ENCODE results near the gene HIP1R.
"Not testable (repeated sequence)": the region's sequence is repeated elsewhere in the genome, so short reads cannot be mapped to it uniquely, and the experiment has no call there.

Gene HIP1R, protein sequence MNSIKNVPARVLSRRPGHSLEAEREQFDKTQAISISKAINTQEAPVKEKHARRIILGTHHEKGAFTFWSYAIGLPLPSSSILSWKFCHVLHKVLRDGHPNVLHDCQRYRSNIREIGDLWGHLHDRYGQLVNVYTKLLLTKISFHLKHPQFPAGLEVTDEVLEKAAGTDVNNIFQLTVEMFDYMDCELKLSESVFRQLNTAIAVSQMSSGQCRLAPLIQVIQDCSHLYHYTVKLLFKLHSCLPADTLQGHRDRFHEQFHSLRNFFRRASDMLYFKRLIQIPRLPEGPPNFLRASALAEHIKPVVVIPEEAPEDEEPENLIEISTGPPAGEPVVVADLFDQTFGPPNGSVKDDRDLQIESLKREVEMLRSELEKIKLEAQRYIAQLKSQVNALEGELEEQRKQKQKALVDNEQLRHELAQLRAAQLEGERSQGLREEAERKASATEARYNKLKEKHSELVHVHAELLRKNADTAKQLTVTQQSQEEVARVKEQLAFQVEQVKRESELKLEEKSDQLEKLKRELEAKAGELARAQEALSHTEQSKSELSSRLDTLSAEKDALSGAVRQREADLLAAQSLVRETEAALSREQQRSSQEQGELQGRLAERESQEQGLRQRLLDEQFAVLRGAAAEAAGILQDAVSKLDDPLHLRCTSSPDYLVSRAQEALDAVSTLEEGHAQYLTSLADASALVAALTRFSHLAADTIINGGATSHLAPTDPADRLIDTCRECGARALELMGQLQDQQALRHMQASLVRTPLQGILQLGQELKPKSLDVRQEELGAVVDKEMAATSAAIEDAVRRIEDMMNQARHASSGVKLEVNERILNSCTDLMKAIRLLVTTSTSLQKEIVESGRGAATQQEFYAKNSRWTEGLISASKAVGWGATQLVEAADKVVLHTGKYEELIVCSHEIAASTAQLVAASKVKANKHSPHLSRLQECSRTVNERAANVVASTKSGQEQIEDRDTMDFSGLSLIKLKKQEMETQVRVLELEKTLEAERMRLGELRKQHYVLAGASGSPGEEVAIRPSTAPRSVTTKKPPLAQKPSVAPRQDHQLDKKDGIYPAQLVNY
- 47.9 to 211 (median 97.9) reads per million in 9 experiments for total RNA-seq

- H3K4me3 Mint-ChIP-seq, result peak within 1 kb of the TSS; percentile 94 to 95
- peaks cover 5 to 10% of the 10 kb centered on the region in 2 donors for H3K27me3 Mint-ChIP-seq
- peak; percentile 27 to 43 (median 31) for DNase-seq
Observed at GRCh38 chr12:122834921-122835749, at the start of gene HIP1R. Gene HIP1R (plus strand): TSS chr12:122835457. CDS start chr12:122835551, 94 bp downstream.

GRCh38 chr12:122785503-122785902 is 49.8 kb upstream of the HIP1R start:
- H3K4me3 Mint-ChIP-seq, result no peak overlapping the region
- ATAC-seq (replicated peaks) (no peak), DNase-seq (no peak)
- no peaks in the 10 kb centered on the region for H3K4me1 Mint-ChIP-seq (ENCODE audit: low read depth in 2 of 2)
- H3K36me3 Mint-ChIP-seq (ENCODE audit: insufficient read depth), result no peaks in the 10 kb centered on the region
- H3K27ac Mint-ChIP-seq, result no peak overlapping the region
- H3K9me3 Mint-ChIP-seq, result no peaks in the 10 kb centered on the region
- H3K27me3 Mint-ChIP-seq, result no peaks in the 10 kb centered on the region

More at GRCh38 chr12:122834921-122835749, at the start of gene HIP1R:
- Mint-ChIP-seq H3K27ac (peak within 1 kb of the TSS; percentile 94 to 95), H3K4me1 (ENCODE audit: low read depth in 2 of 2) (peaks cover 29 to 36% of the 10 kb centered on the region in 2 donors), H3K9me3 (no peaks in the 10 kb centered on the region), H3K36me3 (ENCODE audit: insufficient read depth) (peaks cover 15% of the 10 kb centered on the region)
- peak; percentile 52 for ATAC-seq (replicated peaks)

- Mint-ChIP-seq H3K4me3 (no peak overlapping the region), H3K9me3 (no peaks in the 10 kb centered on the region), H3K36me3 (ENCODE audit: insufficient read depth) (no peaks in the 10 kb centered on the region), H3K4me1 (ENCODE audit: low read depth in 2 of 2) (no peaks in the 10 kb centered on the region), H3K27me3 (no peaks in the 10 kb centered on the region), H3K27ac (no peak overlapping the region)
- DNase-seq, result no peak
- no peak for ATAC-seq (replicated peaks)
Observed at GRCh38 chr12:122788387-122788786, 46.9 kb upstream of the HIP1R start.

- DNase-seq, result no peak
- no peaks in the 10 kb centered on the region for H3K9me3 Mint-ChIP-seq
- H3K4me1 Mint-ChIP-seq (ENCODE audit: low read depth in 2 of 2), result peaks cover 0 to 5% of the 10 kb centered on the region in 2 donors
- ATAC-seq (replicated peaks), result no peak
- H3K36me3 Mint-ChIP-seq (ENCODE audit: insufficient read depth), result no peaks in the 10 kb centered on the region
- H3K27me3 Mint-ChIP-seq, result no peaks in the 10 kb centered on the region
- H3K4me3 Mint-ChIP-seq, result no peak overlapping the region
- no peak overlapping the region for H3K27ac Mint-ChIP-seq
Observed at GRCh38 chr12:122789637-122790036, 45.6 kb upstream of the HIP1R start.

- Mint-ChIP-seq H3K36me3 (ENCODE audit: insufficient read depth) (no peaks in the 10 kb centered on the region), H3K27ac (no peak overlapping the region), H3K9me3 (no peaks in the 10 kb centered on the region), H3K4me3 (no peak overlapping the region), H3K27me3 (no peaks in the 10 kb centered on the region), H3K4me1 (ENCODE audit: low read depth in 2 of 2) (peaks cover 0 to 5% of the 10 kb centered on the region in 2 donors)
- ATAC-seq (replicated peaks) (no peak), DNase-seq (no peak)
Observed at GRCh38 chr12:122790393-122791075, 44.7 kb upstream of the HIP1R start.

GRCh38 chr12:122793685-122794106 is 41.6 kb upstream of the HIP1R start:
- H3K27ac Mint-ChIP-seq, result no peak overlapping the region

DNA sequence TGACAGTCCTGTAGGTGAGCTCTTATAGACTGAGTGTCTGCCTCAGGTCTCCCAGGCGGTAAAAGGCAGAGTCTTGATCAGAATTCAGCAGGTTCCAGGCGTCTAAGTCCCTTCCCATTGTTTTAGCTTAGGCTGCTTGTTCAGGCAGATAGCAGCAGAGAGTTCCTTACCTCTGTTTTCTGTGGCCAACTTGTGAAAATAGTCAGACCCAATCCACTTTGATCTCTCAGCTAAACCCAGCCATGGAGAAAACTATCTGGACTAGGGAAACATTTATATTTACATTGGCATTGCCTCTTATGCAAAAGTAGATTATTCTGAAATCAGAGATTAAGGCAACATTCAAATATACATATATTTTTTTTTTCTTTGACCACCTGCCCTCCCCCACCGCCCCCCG is 39.5 kb upstream of the HIP1R start:
- Mint-ChIP-seq H3K9me3 (no peaks in the 10 kb centered on the region), H3K4me3 (no peak overlapping the region), H3K36me3 (ENCODE audit: insufficient read depth) (no peaks in the 10 kb centered on the region), H3K27ac (no peak overlapping the region), H3K4me1 (ENCODE audit: low read depth in 2 of 2) (peaks cover 0 to 5% of the 10 kb centered on the region in 2 donors), H3K27me3 (no peaks in the 10 kb centered on the region)
- DNase-seq, result no peak
- ATAC-seq (replicated peaks), result no peak

More at GRCh38 chr12:122793685-122794106, 41.6 kb upstream of the HIP1R start:
- peak; percentile 65 for ATAC-seq (replicated peaks)
- no peaks in the 10 kb centered on the region for H3K27me3 Mint-ChIP-seq
- peak; percentile 12 to 22 (median 21) for DNase-seq
- no peaks in the 10 kb centered on the region for H3K9me3 Mint-ChIP-seq
- no peak overlapping the region for H3K4me3 Mint-ChIP-seq
- no peaks in the 10 kb centered on the region for H3K36me3 Mint-ChIP-seq (ENCODE audit: insufficient read depth)
- peaks cover 0 to 5% of the 10 kb centered on the region in 2 donors for H3K4me1 Mint-ChIP-seq (ENCODE audit: low read depth in 2 of 2)

GRCh38 chr12:122799641-122800243 is 35.5 kb upstream of the HIP1R start:
- DNase-seq, result no peak
- H3K4me1 Mint-ChIP-seq (ENCODE audit: low read depth in 2 of 2), result no peaks in the 10 kb centered on the region
- no peak for ATAC-seq (replicated peaks)
- no peak overlapping the region for H3K4me3 Mint-ChIP-seq
- no peaks in the 10 kb centered on the region for H3K9me3 Mint-ChIP-seq
- H3K27ac Mint-ChIP-seq, result no peak overlapping the region
- H3K36me3 Mint-ChIP-seq (ENCODE audit: insufficient read depth), result no peaks in the 10 kb centered on the region
- no peaks in the 10 kb centered on the region for H3K27me3 Mint-ChIP-seq

DNA sequence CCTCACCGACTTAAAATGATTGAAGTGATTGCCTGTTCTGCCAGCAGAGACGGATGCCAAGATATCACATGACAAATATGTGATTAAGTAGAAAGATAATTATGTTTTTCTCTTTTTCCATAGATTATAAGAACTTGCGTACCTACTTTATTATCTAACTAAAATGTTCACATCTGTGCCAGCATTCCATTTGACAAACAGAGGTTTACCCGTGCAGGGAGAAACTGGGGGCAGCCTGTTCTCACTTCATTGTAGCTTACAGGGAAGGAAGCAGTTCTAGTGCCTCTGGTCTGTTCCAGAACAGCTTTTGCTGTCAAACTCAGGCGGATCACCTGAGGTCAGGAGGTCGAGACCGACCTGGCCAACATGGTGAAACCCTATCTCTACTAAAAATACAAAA is 31.3 kb upstream of the HIP1R start:
- Mint-ChIP-seq H3K4me1 (ENCODE audit: low read depth in 2 of 2) (no peaks in the 10 kb centered on the region), H3K4me3 (no peak overlapping the region), H3K27me3 (no peaks in the 10 kb centered on the region), H3K36me3 (ENCODE audit: insufficient read depth) (no peaks in the 10 kb centered on the region), H3K27ac (no peak overlapping the region), H3K9me3 (no peaks in the 10 kb centered on the region)
- DNase-seq (no peak), ATAC-seq (replicated peaks) (no peak)

- H3K36me3 Mint-ChIP-seq (ENCODE audit: insufficient read depth); H3K4me1 Mint-ChIP-seq (ENCODE audit: low read depth in 2 of 2); H3K27me3 Mint-ChIP-seq; H3K4me3 Mint-ChIP-seq; DNase-seq; H3K27ac Mint-ChIP-seq; ATAC-seq (replicated peaks); H3K9me3 Mint-ChIP-seq: not testable (repeated sequence)
Observed at GRCh38 chr12:122804957-122805356, 30.3 kb upstream of the HIP1R start.

- ATAC-seq (replicated peaks) (no peak), DNase-seq (no peak)
- no peaks in the 10 kb centered on the region for H3K36me3 Mint-ChIP-seq (ENCODE audit: insufficient read depth)
- H3K9me3 Mint-ChIP-seq, result no peaks in the 10 kb centered on the region
- no peaks in the 10 kb centered on the region for H3K4me1 Mint-ChIP-seq (ENCODE audit: low read depth in 2 of 2)
- H3K4me3 Mint-ChIP-seq, result no peak overlapping the region
- no peak overlapping the region for H3K27ac Mint-ChIP-seq
- no peaks in the 10 kb centered on the region for H3K27me3 Mint-ChIP-seq
Observed at GRCh38 chr12:122807651-122808050, 27.6 kb upstream of the HIP1R start.

DNA sequence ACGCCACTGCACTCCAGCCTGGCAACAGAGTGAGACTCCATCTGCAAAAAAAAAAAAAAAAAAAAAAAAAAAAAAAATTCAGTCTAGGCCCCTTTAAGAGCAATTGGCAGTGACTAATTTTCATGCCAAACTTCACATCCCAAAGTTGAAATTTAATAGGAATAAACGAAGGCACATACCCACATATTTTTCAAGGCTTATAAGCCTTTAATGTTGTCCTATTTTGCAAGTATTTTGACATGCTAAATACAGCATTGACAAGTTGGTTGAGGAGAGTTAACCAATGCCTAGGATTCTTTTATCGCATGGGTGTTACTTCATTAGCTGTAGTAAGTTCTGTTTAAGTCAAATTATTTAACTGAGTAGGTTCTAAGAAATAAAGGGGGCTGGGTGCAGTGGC is 23.5 kb upstream of the HIP1R start:
- no peaks in the 10 kb centered on the region for H3K4me1 Mint-ChIP-seq (ENCODE audit: low read depth in 2 of 2)
- H3K36me3 Mint-ChIP-seq (ENCODE audit: insufficient read depth), result no peaks in the 10 kb centered on the region

More for the DNA sequence above, 23.5 kb upstream of the HIP1R start:
- H3K27ac Mint-ChIP-seq, result no peak overlapping the region
- H3K9me3 Mint-ChIP-seq, result no peaks in the 10 kb centered on the region
- DNase-seq (no peak), ATAC-seq (replicated peaks) (no peak)
- H3K27me3 Mint-ChIP-seq, result no peaks in the 10 kb centered on the region
- H3K4me3 Mint-ChIP-seq, result no peak overlapping the region
